HG02610 (cell line): ENCODE results near the gene GRIK4.

Experiments
- ATAC-seq: cut with Tn5 transposase; IDR thresholded peaks from one replicate; pipeline ENCODE4 v1.9.1; 2021; ENCODE audit warnings: mild to moderate bottlenecking, moderate library complexity; ENCODE audit not compliant: unreplicated experiment

GRIK4 gene

DNA sequence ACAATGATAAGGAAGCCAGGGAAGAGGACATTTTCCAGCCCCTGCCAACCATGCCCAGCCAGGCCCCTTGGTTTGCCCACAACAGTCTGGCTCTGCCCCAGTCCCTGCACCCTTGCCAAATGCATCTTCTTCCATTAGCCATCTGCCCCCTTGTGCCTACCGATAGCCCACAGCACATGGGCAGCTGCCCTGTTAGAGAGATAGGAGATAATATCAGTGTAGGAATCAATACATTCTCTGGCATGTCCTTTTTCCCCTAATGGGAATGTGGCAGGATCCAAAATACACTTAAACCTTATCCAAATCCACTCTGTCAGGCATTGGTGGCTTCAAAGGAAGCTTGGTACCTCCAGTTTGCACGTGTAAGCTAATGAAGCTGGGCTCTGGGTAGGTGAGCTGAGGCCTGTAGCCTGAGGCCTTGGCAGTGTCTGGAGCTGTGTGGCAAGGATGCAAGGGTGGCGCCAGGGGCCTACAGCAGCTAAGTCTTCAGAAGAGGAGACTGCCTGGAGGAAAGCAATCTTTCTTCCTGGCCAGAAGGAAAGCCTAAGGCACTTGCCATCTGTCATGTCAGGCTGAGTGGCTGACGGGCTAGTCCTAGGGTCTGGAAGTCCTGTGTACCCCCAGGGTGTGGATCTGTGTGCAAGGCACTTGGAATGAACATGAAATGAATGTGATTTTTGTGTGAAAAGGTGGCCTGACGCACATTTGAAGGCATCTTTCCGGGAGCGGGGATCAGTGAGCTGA lies 348.2 kb downstream of the GRIK4 start:
- ATAC-seq: no peak

- no peak for ATAC-seq
Observed at GRCh38 chr11:120863359-120863758, 351.8 kb downstream of the GRIK4 start.

DNA sequence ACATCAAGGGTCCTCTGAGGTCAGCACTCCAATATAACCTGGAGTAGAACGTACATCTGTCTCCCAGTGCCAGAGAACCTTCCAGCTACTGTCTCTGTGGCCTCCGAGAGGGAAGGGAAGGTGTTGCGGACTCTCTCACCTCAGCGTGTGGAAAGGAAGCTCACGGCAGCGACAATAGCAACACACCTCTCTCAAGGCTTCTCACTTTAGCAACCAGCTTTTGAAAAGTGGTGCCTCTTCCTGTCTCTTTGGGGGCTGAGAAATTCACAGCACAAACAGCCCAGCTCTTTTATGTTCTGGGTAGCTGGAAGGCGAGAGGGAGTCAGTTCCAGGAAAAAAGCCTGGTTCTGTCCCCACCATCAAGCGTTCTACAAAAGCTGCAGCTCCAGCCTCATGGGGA lies 355.5 kb downstream of the GRIK4 start:
- ATAC-seq: no peak

- no peak for ATAC-seq
Observed at GRCh38 chr11:120867531-120867930, 356.0 kb downstream of the GRIK4 start.

GRCh38 chr11:120867988-120868387 lies 356.4 kb downstream of the GRIK4 start:
- ATAC-seq: no peak

GRCh38 chr11:120869097-120869496 lies 357.5 kb downstream of the GRIK4 start:
- no peak for ATAC-seq

DNA sequence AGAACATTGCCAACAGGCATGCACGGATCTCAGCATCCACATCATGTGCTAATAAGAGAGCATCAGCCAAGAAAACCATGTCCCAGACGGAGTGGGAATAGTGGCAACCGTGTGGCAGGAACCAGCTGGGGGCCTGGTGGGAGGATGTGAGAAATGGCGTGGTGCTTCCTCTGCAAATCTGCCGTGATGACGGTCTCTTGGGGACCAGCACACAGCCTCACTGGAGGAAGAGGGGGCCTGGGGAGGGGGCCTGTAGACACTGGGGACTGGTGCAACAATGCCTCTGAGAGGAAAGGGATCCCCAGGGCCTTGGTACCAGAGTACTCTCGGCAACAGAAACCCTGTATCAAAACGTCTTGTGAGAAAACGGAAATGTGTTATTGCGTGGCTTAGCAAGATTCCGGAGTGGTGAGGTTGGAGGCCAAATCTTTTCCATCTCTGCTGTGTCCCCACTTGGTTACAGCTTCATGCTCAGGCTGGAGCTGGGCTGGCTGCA lies 358.0 kb downstream of the GRIK4 start:
- ATAC-seq: no peak

- ATAC-seq: no peak
Observed at GRCh38 chr11:120871194-120871593, 359.6 kb downstream of the GRIK4 start.

GRCh38 chr11:120871924-120872323 lies 360.4 kb downstream of the GRIK4 start:
- ATAC-seq: no peak

DNA sequence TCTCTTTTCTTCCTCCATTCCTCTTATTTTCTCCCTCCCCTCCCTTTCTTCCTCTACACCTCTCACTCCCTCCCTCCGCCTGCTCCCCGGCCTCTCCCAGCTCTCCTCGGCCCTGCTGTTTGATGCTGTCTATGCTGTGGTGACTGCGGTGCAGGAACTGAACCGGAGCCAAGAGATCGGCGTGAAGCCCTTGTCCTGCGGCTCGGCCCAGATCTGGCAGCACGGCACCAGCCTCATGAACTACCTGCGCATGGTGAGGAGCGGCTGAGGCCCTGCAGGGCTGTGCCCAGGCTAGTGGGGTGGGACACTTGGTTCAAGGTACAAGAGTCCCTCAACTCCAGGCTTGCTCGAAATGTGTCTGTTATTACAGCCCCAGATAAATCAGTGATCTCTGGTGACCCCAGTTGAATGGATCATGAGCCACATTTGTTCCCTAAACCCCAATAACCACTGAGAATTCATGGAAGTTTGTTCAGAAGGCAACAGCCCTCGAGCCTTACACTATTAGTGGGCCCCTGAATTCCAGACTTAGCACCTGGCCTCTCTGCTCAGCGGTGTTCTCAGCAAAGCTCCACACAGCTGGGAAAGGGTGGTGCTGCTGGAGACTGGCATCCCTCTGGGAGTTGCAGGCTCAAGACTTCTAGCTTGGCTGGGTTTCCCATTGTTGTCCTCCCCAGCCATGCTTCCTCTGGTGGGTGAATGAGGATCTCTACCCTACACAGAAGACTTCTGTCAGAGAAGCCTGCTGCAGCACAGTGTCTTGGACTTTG lies 362.6 kb downstream of the GRIK4 start:
- no peak for ATAC-seq

- ATAC-seq: no peak
Observed at GRCh38 chr11:120875986-120876385, 364.4 kb downstream of the GRIK4 start.

GRCh38 chr11:120877746-120878365 lies 366.3 kb downstream of the GRIK4 start:
- ATAC-seq: no peak

GRCh38 chr11:120878781-120879180 lies 367.2 kb downstream of the GRIK4 start:
- ATAC-seq: no peak

- ATAC-seq: no peak
Observed at GRCh38 chr11:120880498-120881175, 369.1 kb downstream of the GRIK4 start.

DNA sequence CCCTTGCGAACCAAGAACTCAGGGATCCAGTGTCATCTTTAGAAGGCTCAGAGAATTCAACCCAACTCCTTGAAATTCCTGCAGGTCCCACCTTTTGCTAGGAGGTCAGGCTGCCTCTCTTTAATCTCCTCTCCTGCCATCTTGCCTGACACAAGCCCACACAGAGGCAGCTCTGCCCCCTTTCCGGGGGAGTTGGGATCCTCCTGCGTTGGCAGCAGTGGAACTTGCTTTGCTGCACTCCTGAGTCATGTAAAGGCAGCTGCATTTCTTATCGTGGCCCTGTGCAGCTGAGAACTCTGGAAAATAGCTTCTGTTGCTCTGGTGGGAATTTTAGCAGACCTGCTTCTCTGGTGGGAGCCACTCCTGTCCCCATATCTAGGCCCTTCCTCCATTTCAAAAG lies 370.0 kb downstream of the GRIK4 start:
- no peak for ATAC-seq

GRCh38 chr11:120882175-120882574 lies 370.6 kb downstream of the GRIK4 start:
- ATAC-seq: no peak

- no peak for ATAC-seq
Observed at GRCh38 chr11:120883404-120884080, 372.0 kb downstream of the GRIK4 start.

DNA sequence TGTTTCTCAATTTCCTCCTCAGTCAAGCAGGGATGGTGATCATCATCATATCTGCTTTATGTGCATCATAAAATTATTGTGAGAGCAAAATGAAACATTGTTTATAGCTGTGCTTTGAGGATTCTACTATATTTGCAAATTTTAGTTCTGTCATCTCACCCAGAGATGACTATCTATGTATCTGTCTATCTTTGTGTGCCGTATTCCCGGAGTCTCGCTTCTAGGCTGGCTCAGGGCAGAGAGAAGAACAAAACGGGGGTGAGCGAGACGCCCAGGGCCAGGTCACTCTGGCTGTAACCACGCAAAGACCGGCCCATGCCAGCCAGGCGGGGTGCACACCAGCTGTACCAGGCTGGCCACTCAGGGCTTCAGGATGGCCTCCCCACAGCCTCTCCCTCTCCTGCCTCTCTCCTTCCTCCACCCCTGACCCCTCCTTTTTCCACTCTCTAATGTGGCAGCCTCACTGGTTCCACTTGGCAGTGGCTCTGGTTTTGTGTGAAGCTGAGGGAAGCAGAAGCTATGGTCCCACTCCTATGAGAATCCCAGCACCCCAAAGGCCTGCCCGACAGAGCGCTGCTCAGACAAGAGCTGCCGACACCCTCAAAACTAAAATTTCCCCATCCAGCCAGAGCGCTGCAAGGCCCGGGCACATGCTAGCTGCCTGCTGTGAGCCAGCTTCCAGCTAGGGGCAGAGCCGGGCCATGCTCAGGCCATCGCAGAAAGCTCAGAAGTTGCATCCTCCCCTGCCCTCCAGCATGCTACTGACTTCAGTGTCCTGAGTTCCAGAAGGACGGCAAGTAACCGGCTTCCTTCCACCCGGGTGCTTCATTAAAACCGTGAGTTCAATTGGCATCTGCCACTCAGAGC lies 372.8 kb downstream of the GRIK4 start:
- ATAC-seq: no peak

- no peak for ATAC-seq
Observed at GRCh38 chr11:120890609-120891320, 379.2 kb downstream of the GRIK4 start.
